K562 (cell line): Measurements from ENCODE around the gene SYPL2. TPM values are rescaled to one million over a fixed set of nuclear protein-coding genes. Genes with fewer than 3 reads are reported as not detected.

Source experiments
- CBFB ChIP-seq: sonication (generic); formaldehyde crosslinking; IDR thresholded peaks from 2 replicates; pipeline ENCODE4 v1.4.0; 2020; ENCODE audit warnings: mild to moderate bottlenecking, missing genetic modification reagents
- CTCF ChIP-seq, 3 experiments: IDR thresholded peaks in 2 of 3; conservative IDR thresholded peaks in 1 of 3; 2 replicates each; pipeline ENCODE4 v1.5.1; 2011 to 2012; ENCODE audit warnings: low read length in 3 of 3, mild to moderate bottlenecking in 3 of 3, control low read depth in 2 of 3, improper control_type of control experiment in 1 of 3, inconsistent platforms in 1 of 3, low read depth in 1 of 3, mixed read lengths in 1 of 3, moderate library complexity in 1 of 3; ENCODE audit not compliant: insufficient read depth in 2 of 3
- CTCFL ChIP-seq: IDR thresholded peaks from 2 replicates; pipeline ENCODE4 v1.6.1; 2011; ENCODE audit warnings: borderline replicate concordance, low read depth, mild to moderate bottlenecking, moderate library complexity, low read length; ENCODE audit not compliant: insufficient read depth, poor library complexity, severe bottlenecking
- ERF ChIP-seq: fragments of 450-650 bp; formaldehyde crosslinking; IDR thresholded peaks from 2 replicates; pipeline ENCODE4 v1.4.0; 2020; ENCODE audit warnings: mild to moderate bottlenecking, mixed read lengths
- MYBL2 ChIP-seq, 2 experiments: fragments of 450-650 bp in 1 of 2; sonication (generic) in 1 of 2; formaldehyde crosslinking in 1 of 2; IDR thresholded peaks; 2 replicates each; pipeline versions ENCODE4 v1.6.1 to v1.8.1; 2017 to 2022; ENCODE audit warnings: borderline replicate concordance in 1 of 2, inconsistent platforms in 1 of 2, low read depth in 1 of 2, mild to moderate bottlenecking in 1 of 2, missing genetic modification reagents in 1 of 2, moderate library complexity in 1 of 2
- NEUROD1 ChIP-seq: fragments of 150-350 bp; IDR thresholded peaks from 2 replicates; pipeline ENCODE4 v1.6.1; 2014; ENCODE audit warnings: borderline replicate concordance, low read length, low read depth; ENCODE audit not compliant: partially characterized antibody
- PHB2 ChIP-seq: fragments of 450-650 bp; IDR thresholded peaks from 2 replicates; pipeline ENCODE4 v1.6.1; 2017; ENCODE audit warnings: low read depth
- PKNOX1 ChIP-seq: fragments of 450-650 bp; IDR thresholded peaks from 2 replicates; pipeline ENCODE4 v1.6.1; 2016
- PPARD ChIP-seq: fragments of 250-450 bp; sonication (Bioruptor Pico); IDR thresholded peaks from 2 replicates; pipeline ENCODE4 v1.8.0; 2022; ENCODE audit warnings: inconsistent platforms, mild to moderate bottlenecking, moderate library complexity
- PRDM10 ChIP-seq: fragments of 450-650 bp; IDR thresholded peaks from 2 replicates; pipeline ENCODE4 v1.6.1; 2018; ENCODE audit not compliant: partially characterized antibody
- TRIM28 ChIP-seq: fragments of 450-650 bp; IDR thresholded peaks from 2 replicates; pipeline ENCODE4 v1.6.1; 2017
- TSC22D4 ChIP-seq: fragments of 450-650 bp; IDR thresholded peaks from 2 replicates; pipeline ENCODE4 v1.6.1; 2016; ENCODE audit warnings: missing genetic modification characterization, missing biosample characterization, control low read depth
- ZNF165 ChIP-seq: fragments of 250-450 bp; sonication (Bioruptor Pico); IDR thresholded peaks from 2 replicates; pipeline ENCODE4 v1.4.0; 2020; ENCODE audit warnings: borderline replicate concordance
- polyA plus RNA-seq, 8 experiments: library from polyadenylated mRNA; depleted of rRNA in 4 of 8; stranded (reverse) in 5 of 8; unstranded in 3 of 8; fragments of >200 nt; fragmentation: Nextera tagmentation in 2 of 8; fragmentation: Illumina TruSeq in 1 of 8; extraction: Ambion mirVana in 2 of 8; extraction: Trizol in 1 of 8; gene quantifications; 2 replicates each; pipeline versions ENCODE4 v1.2.1 to v1.2.3, GENCODE V29; 2011 to 2014; ENCODE audit warnings: inconsistent platforms in 1 of 8, missing spikeins in 1 of 8
- total RNA-seq, 7 experiments: library from RNA; depleted of rRNA in 6 of 7; stranded (reverse); fragments of >200 nt in 6 of 7; fragmentation: Illumina TruSeq in 2 of 7; extraction: Trizol in 2 of 7; gene quantifications; 2 replicates each; pipeline versions ENCODE4 v1.2.1 to v1.2.3, GENCODE V29; 2011 to 2021; ENCODE audit warnings: low replicate concordance in 1 of 7

SYPL2 gene
- total and polyA plus RNA-seq, 9 of the 15 experiments (the other 6 are each of a cell fraction or from before 2014, with no cell fraction given): 0.03 to 0.20 (median 0.07) TPM; not detected in 2

GRCh38 chr1:109482791-109483671 lies 16.7 kb downstream of the SYPL2 start (continued):
- TF ChIP-seq CTCFL: no peak
- peak in 1 of 3 experiments; percentile 21; a peak in 1 of 6 replicates for TF ChIP-seq CTCF (IDR thresholded peaks at IDR 0.05 in 2 of 3, conservative IDR thresholded peaks at IDR 0.05 in 1 of 3; ENCODE audit: insufficient read depth in 2 of 3, low read depth in 1 of 3, low read length in 3 of 3)
- no peak for TF ChIP-seq PHB2
- TF ChIP-seq PRDM10: peak; percentile 77
- TF ChIP-seq CBFB (CRISPR knock-in tag): no peak
- TF ChIP-seq ERF (CRISPR knock-in tag): no peak
- TF ChIP-seq TSC22D4 (tag): no peak
- TF ChIP-seq MYBL2 (IDR thresholded peaks at IDR 0.05; ENCODE audit: low read depth): no peak
- TF ChIP-seq MYBL2 (CRISPR knock-in tag; IDR thresholded peaks at IDR 0.05; ENCODE audit: borderline replicate concordance): no peak
- TF ChIP-seq NEUROD1: no peak
- TF ChIP-seq TRIM28: no peak
- TF ChIP-seq ZNF165: no peak
- peak; percentile 39; the same call in 1 of the 2 replicates for TF ChIP-seq PKNOX1
- no peak for TF ChIP-seq PPARD (CRISPR knock-in tag)
